A673 (cell line): ENCODE measurements around the gene ZNF396.

Experiments used
- CTCF ChIP-seq: fragments of 300-800, 200-600 bp; sonication (generic); conservative IDR thresholded peaks from 2 replicates; pipeline ENCODE4 v1.5.1; 2017; ENCODE audit warnings: low read depth, mild to moderate bottlenecking, antibody characterized with exemption, low read length, moderate library complexity, mixed read lengths
- EZH2 ChIP-seq: fragments of 200-600 bp; sonication (generic); IDR thresholded peaks from 2 replicates; pipeline ENCODE4 v1.6.1; 2017; ENCODE audit warnings: borderline replicate concordance, low read depth, mild to moderate bottlenecking, mixed read lengths, antibody characterized with exemption, low read length; ENCODE audit not compliant: poor library complexity, severe bottlenecking

- TF ChIP-seq CTCF (no peak), EZH2 (no peak)
These were observed 33.0 kb downstream of the ZNF396 start, which contains the start of gene ZNF24 for GRCh38 chr18:35343936-35344735.
